Transverse colon (tissue), 4 donors: ENCODE measurements around the gene OR10G3. TPM values are rescaled to one million over a fixed set of nuclear protein-coding genes. Genes with fewer than 3 reads are reported as not detected.
"Not testable (repeated sequence)": the region's sequence is repeated elsewhere in the genome, so short reads cannot be mapped to it uniquely, and the experiment has no call there.

Experiments
- DNase-seq: peaks from one replicate; pipeline ENCODE4 v3.0.0-alpha.2; 2019
- H3K27ac ChIP-seq, 4 donors: fragments of 200-600 bp; sonication (generic); 2 replicates each; pipeline ENCODE4 v1.5.1; 2016 to 2018; ENCODE audit warnings: inconsistent platforms in 4 of 4
- H3K27me3 ChIP-seq: fragments of 200-600 bp; sonication (generic); 2 replicates; pipeline ENCODE4 v1.5.1; 2017; ENCODE audit warnings: inconsistent platforms
- H3K36me3 ChIP-seq, 4 donors: fragments of 200-600 bp; sonication (generic); 2 replicates each; pipeline ENCODE4 v1.5.1; 2017 to 2019; ENCODE audit warnings: inconsistent platforms in 4 of 4
- H3K4me1 ChIP-seq, 4 donors: fragments of 200-600 bp; sonication (generic); 2 replicates each; pipeline ENCODE4 v1.5.1; 2017 to 2020; ENCODE audit warnings: inconsistent platforms in 4 of 4
- H3K4me3 ChIP-seq, 4 donors: fragments of 200-600 bp; sonication (generic); 1 replicate in 1 of 4; 2 replicates in 3 of 4; pipeline versions ENCODE4 v1.5.1 to v1.6.1; 2017 to 2019; ENCODE audit warnings: inconsistent platforms in 4 of 4
- H3K9me3 ChIP-seq, 2 donors: fragments of 200-600 bp; sonication (generic); 2 replicates each; pipeline ENCODE4 v1.5.1; 2017 to 2019; ENCODE audit warnings: inconsistent platforms in 2 of 2
- EP300 ChIP-seq: sonication (generic); formaldehyde crosslinking; IDR thresholded peaks from one replicate; pipeline ENCODE4 v1.6.1; 2017; ENCODE audit warnings: antibody characterized with exemption, low read depth
- POLR2A ChIP-seq: fragments of 450-650 bp; IDR thresholded peaks from one replicate; pipeline ENCODE4 v1.6.1; 2016; ENCODE audit warnings: antibody characterized with exemption, mild to moderate bottlenecking, moderate library complexity
- POLR2AphosphoS5 ChIP-seq, 3 donors: sonication (generic); formaldehyde crosslinking; IDR thresholded peaks; one replicate each; pipeline ENCODE4 v1.6.1; 2016; ENCODE audit warnings: antibody characterized with exemption in 3 of 3
- WGBS, 2 donors: methylation state at CpG; one replicate each; pipeline ENCODE4 v1.1.5; 2018; ENCODE audit warnings: low coverage in 1 of 2; 5-methylcytosine and 5-hydroxymethylcytosine counted together
- in situ Hi-C, 4 donors: fragments of 200-750 bp; cut with MboI; loops; one replicate each; pipeline versions ENCODE4 v1.15.0 to v1.15.1; 2017; ENCODE audit warnings: low sequenced_read_pairs in 3 of 4, low pct_ligation_motif_present in 1 of 4, low pct_unique_long_range_greater_than_20kb in 1 of 4
- intact Hi-C: fragments of 100-400 bp; cut with DNase I; formaldehyde crosslinking; loops from one replicate; pipeline ENCODE4 v1.15.1; 2023; ENCODE audit warnings: low total_unique reads
- total RNA-seq, 4 donors: library from RNA; depleted of rRNA; stranded (reverse); fragments of >200 nt; gene quantifications; one replicate each; pipeline ENCODE4 v1.1.0, GENCODE V29; 2016
- TF ChIP-seq, protein P1 (sequence below), 5 experiments: fragments of 200-600 bp in 3 of 5; fragments of 450-650 bp in 2 of 5; sonication (generic) in 3 of 5; IDR thresholded peaks; 1 replicate in 2 of 5; 2 replicates in 3 of 5; pipeline ENCODE4 v1.5.1; 2016 to 2017; ENCODE audit warnings: antibody characterized with exemption in 5 of 5, inconsistent platforms in 3 of 5, mild to moderate bottlenecking in 2 of 5, moderate library complexity in 1 of 5

OR10G3 gene
- total RNA-seq, 4 donors from 2014 or later: not detected

- H3K9me3 ChIP-seq: no peaks in the 10 kb centered on the region
- no peaks in the 10 kb centered on the region for H3K27me3 ChIP-seq
- TF ChIP-seq POLR2AphosphoS5 (IDR thresholded peaks at IDR 0.05): no peak
- TF ChIP-seq EP300: no peak
- no peak for TF ChIP-seq POLR2A
- TF ChIP-seq, protein P1, sequence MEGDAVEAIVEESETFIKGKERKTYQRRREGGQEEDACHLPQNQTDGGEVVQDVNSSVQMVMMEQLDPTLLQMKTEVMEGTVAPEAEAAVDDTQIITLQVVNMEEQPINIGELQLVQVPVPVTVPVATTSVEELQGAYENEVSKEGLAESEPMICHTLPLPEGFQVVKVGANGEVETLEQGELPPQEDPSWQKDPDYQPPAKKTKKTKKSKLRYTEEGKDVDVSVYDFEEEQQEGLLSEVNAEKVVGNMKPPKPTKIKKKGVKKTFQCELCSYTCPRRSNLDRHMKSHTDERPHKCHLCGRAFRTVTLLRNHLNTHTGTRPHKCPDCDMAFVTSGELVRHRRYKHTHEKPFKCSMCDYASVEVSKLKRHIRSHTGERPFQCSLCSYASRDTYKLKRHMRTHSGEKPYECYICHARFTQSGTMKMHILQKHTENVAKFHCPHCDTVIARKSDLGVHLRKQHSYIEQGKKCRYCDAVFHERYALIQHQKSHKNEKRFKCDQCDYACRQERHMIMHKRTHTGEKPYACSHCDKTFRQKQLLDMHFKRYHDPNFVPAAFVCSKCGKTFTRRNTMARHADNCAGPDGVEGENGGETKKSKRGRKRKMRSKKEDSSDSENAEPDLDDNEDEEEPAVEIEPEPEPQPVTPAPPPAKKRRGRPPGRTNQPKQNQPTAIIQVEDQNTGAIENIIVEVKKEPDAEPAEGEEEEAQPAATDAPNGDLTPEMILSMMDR (IDR thresholded peaks at IDR 0.05): no peak
- no peaks in the 10 kb centered on the region for H3K36me3 ChIP-seq
- H3K4me1 ChIP-seq: no peaks in the 10 kb centered on the region
- no peak overlapping the region for H3K27ac ChIP-seq
- intact Hi-C loops (no loop called here), in situ Hi-C loops (no loop called here)
- DNase-seq: no peak
- H3K4me3 ChIP-seq: no peak overlapping the region
- WGBS, 2 donors: 78% methylated on average over 6 of the region's 6 CpGs; no CpG with 5 or more reads in 1 of the 2 donors
Observed at GRCh38 chr14:21612324-21612723, 32.4 kb upstream of the OR10G3 start.

DNA sequence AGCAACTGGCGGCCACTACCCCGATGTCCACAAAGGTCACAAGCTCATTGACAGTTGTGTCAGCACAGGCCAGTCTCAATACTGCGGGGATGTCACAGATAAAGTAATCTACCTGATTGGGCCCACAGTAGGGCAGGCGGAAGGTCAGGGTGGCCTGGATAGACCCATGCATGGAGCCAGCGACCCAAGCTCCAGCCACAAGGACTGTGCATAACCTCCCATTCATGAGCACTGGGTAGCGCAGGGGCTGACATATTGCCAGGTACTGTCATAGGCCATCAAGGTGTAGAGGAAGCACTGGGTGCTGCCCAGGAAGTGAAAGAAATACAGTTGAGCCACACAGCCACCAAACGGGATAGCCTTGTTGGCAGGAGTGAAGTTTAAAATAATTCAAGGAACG, 22.3 kb upstream of the OR10G3 start:
- H3K27me3 ChIP-seq, DNase-seq, in situ Hi-C loops, H3K9me3 ChIP-seq, H3K4me1 ChIP-seq, H3K27ac ChIP-seq, H3K36me3 ChIP-seq, H3K4me3 ChIP-seq, intact Hi-C loops: not testable (repeated sequence)
- WGBS, 2 donors: 83 to 84% methylated on average over 1 to 6 of the region's 8 CpGs

DNA sequence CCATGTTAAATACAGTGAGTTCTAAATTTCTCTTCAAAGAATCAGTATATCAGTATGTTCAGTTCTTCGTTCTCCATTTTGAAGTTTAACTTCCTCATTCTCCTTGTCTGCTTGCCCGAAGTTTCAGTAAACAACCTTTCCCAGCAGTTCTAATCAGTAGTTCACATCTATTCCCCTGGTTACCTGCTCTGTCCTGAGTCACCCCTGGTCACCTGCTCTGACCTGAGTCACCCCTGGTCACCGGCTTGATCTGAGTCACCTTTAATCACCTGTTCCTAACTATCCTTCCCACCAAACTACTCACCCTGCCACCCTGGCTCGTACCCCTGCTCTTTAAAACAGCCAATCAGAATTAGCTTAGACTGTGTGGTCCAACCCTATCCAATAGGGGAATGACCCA, 9.4 kb upstream of the OR10G3 start:
- H3K27me3 ChIP-seq: peaks cover 6% of the 10 kb centered on the region
- 61 to 76% methylated on average over 2 to 4 of the region's 4 CpGs for WGBS, 2 donors
- DNase-seq: no peak
- no peak overlapping the region for H3K4me3 ChIP-seq
- no peaks in the 10 kb centered on the region for H3K36me3 ChIP-seq
- no peak for TF ChIP-seq POLR2AphosphoS5 (IDR thresholded peaks at IDR 0.05)
- TF ChIP-seq EP300: no peak
- TF ChIP-seq POLR2A: no peak
- TF ChIP-seq, protein P1 (IDR thresholded peaks at IDR 0.05): no peak
- peaks cover 5 to 13% of the 10 kb centered on the region in 2 donors for H3K9me3 ChIP-seq
- in situ Hi-C loops: no loop called here
- no peaks in the 10 kb centered on the region for H3K4me1 ChIP-seq
- intact Hi-C loops: no loop called here
- no peak overlapping the region for H3K27ac ChIP-seq

DNA sequence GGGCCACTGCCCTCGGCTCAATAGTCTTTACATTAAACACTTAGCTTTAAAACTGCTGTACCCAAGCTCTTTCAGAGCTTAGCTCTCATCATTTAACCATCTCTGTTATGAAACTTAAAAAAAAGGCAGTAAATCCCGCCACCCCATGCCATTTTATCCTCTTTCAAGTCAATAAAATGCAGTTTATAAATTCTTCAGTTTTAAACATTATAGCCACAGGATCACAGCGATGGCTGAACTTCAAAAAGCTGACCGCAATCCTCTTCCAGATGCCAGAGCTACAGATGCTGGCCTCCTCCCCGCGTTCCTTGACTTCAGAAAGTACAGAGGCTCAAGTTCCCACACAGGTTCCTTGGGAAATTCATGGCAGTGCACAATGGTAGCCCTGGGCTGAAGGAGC, 4.2 kb downstream of the OR10G3 start:
- 40 to 60% methylated on average over 1 to 6 of the region's 6 CpGs for WGBS, 2 donors
- H3K27ac ChIP-seq: no peak overlapping the region
- in situ Hi-C loops (no loop called here), intact Hi-C loops (no loop called here)
- no peaks in the 10 kb centered on the region for H3K4me1 ChIP-seq
- peaks cover 4 to 8% of the 10 kb centered on the region in 2 donors for H3K9me3 ChIP-seq
- no peak for DNase-seq
- no peak overlapping the region for H3K4me3 ChIP-seq
- TF ChIP-seq POLR2A (no peak), POLR2AphosphoS5 (IDR thresholded peaks at IDR 0.05) (no peak), EP300 (no peak)
- TF ChIP-seq, protein P1 (IDR thresholded peaks at IDR 0.05): no peak
- no peaks in the 10 kb centered on the region for H3K36me3 ChIP-seq
- H3K27me3 ChIP-seq: peaks cover 7% of the 10 kb centered on the region

- in situ Hi-C loops: no loop called here
- no peak overlapping the region for H3K4me3 ChIP-seq
- no peaks in the 10 kb centered on the region for H3K36me3 ChIP-seq
- intact Hi-C loops: no loop called here
- DNase-seq: no peak
- TF ChIP-seq POLR2A (no peak), POLR2AphosphoS5 (IDR thresholded peaks at IDR 0.05) (no peak), EP300 (no peak)
- TF ChIP-seq, protein P1 (IDR thresholded peaks at IDR 0.05): no peak
- no peaks in the 10 kb centered on the region for H3K4me1 ChIP-seq
- peaks cover 7% of the 10 kb centered on the region for H3K27me3 ChIP-seq
- H3K9me3 ChIP-seq: peaks cover 4 to 8% of the 10 kb centered on the region in 2 donors
- H3K27ac ChIP-seq: no peak overlapping the region
Observed at GRCh38 chr14:21572604-21573003, 7.3 kb downstream of the OR10G3 start.
